ENCODE measurements around the gene OR13J1.

The OR13J1 gene

GRCh38 chr9:35859990-35860339 is 10.2 kb downstream of the OR13J1 start:
- FAIRE-seq (no peak), DNase-seq (ENCODE audit: low spot score) (no peak)

- no peak for DNase-seq (ENCODE audit: low spot score)
- no peak for FAIRE-seq
Measured at GRCh38 chr9:35859310-35859989, 10.8 kb downstream of the OR13J1 start.

GRCh38 chr9:35858458-35858857 is 11.7 kb downstream of the OR13J1 start:
- no peak for DNase-seq (ENCODE audit: low spot score)
- FAIRE-seq: no peak

GRCh38 chr9:35856882-35857281 is 13.3 kb downstream of the OR13J1 start:
- FAIRE-seq: no peak
- DNase-seq (ENCODE audit: low spot score): no peak

GRCh38 chr9:35856206-35856605 is 14.0 kb downstream of the OR13J1 start:
- no peak for FAIRE-seq
- no peak for DNase-seq (ENCODE audit: low spot score)

- DNase-seq (ENCODE audit: low spot score): no peak
- no peak for FAIRE-seq
Measured at GRCh38 chr9:35854091-35854762, 16.0 kb downstream of the OR13J1 start.

- DNase-seq (ENCODE audit: low spot score) (no peak), FAIRE-seq (no peak)
Measured at GRCh38 chr9:35852876-35853865, 17.0 kb downstream of the OR13J1 start.

- FAIRE-seq: no peak
- DNase-seq (ENCODE audit: low spot score): no peak
Measured at GRCh38 chr9:35852267-35852815, 17.9 kb downstream of the OR13J1 start.

GRCh38 chr9:35847792-35848572 is 22.2 kb downstream of the OR13J1 start:
- peak; percentile 62 for DNase-seq (ENCODE audit: low spot score)

GRCh38 chr9:35845824-35846771 is 24.1 kb downstream of the OR13J1 start:
- DNase-seq (ENCODE audit: low spot score) (no peak), FAIRE-seq (no peak)

More at GRCh38 chr9:35847792-35848572, 22.2 kb downstream of the OR13J1 start:
- no peak for FAIRE-seq

- DNase-seq (ENCODE audit: low spot score) (peak; percentile 69), FAIRE-seq (peak; percentile 78)
Measured at GRCh38 chr9:35844628-35845270, 25.5 kb downstream of the OR13J1 start.

- DNase-seq (ENCODE audit: low spot score): no peak
- FAIRE-seq: no peak
Measured at GRCh38 chr9:35842795-35843194, 27.4 kb downstream of the OR13J1 start.

- FAIRE-seq (no peak), DNase-seq (ENCODE audit: low spot score) (no peak)
Measured at GRCh38 chr9:35842020-35842745, 28.0 kb downstream of the OR13J1 start.

GRCh38 chr9:35841645-35841900 is 28.6 kb downstream of the OR13J1 start:
- DNase-seq (ENCODE audit: low spot score) (no peak), FAIRE-seq (no peak)

- no peak for FAIRE-seq
- DNase-seq (ENCODE audit: low spot score): no peak
Measured at GRCh38 chr9:35840881-35841644, 29.1 kb downstream of the OR13J1 start.

GRCh38 chr9:35839926-35840325 is 30.3 kb downstream of the OR13J1 start:
- DNase-seq (ENCODE audit: low spot score): no peak

GRCh38 chr9:35836595-35836994 is 33.6 kb downstream of the OR13J1 start:
- no peak for FAIRE-seq
- DNase-seq (ENCODE audit: low spot score): no peak

More at GRCh38 chr9:35839926-35840325, 30.3 kb downstream of the OR13J1 start:
- FAIRE-seq: no peak

- no peak for DNase-seq (ENCODE audit: low spot score)
- FAIRE-seq: no peak
Measured at GRCh38 chr9:35835766-35836165, 34.4 kb downstream of the OR13J1 start.
